GM06990 (cell line): ENCODE measurements around the gene PEX14.

Source experiments
- DNase-seq: peaks from one replicate; pipeline ENCODE4 v3.0.0-alpha.2; 2011; ENCODE audit not compliant: insufficient read length; ENCODE audit errors: extremely low read depth
- H3K27me3 ChIP-seq: replicated peaks from 2 replicates; pipeline ENCODE4 v1.6.0; 2011; ENCODE audit warnings: low read length; ENCODE audit not compliant: control insufficient read depth, insufficient read depth
- H3K36me3 ChIP-seq: 2 replicates; pipeline ENCODE4 v1.5.1; 2011; ENCODE audit warnings: low read length; ENCODE audit not compliant: control insufficient read depth, insufficient read depth
- H3K4me3 ChIP-seq: replicated peaks from 2 replicates; pipeline ENCODE4 v1.5.1; 2011; ENCODE audit warnings: low read depth, mild to moderate bottlenecking, control low read depth, low read length
- TF ChIP-seq, protein P1 (sequence below): IDR thresholded peaks from 2 replicates; pipeline ENCODE4 v1.5.1; 2011; ENCODE audit warnings: low read length, control low read depth, mild to moderate bottlenecking, inconsistent platforms; ENCODE audit not compliant: insufficient read depth, poor library complexity, severe bottlenecking

PEX14 gene

DNA sequence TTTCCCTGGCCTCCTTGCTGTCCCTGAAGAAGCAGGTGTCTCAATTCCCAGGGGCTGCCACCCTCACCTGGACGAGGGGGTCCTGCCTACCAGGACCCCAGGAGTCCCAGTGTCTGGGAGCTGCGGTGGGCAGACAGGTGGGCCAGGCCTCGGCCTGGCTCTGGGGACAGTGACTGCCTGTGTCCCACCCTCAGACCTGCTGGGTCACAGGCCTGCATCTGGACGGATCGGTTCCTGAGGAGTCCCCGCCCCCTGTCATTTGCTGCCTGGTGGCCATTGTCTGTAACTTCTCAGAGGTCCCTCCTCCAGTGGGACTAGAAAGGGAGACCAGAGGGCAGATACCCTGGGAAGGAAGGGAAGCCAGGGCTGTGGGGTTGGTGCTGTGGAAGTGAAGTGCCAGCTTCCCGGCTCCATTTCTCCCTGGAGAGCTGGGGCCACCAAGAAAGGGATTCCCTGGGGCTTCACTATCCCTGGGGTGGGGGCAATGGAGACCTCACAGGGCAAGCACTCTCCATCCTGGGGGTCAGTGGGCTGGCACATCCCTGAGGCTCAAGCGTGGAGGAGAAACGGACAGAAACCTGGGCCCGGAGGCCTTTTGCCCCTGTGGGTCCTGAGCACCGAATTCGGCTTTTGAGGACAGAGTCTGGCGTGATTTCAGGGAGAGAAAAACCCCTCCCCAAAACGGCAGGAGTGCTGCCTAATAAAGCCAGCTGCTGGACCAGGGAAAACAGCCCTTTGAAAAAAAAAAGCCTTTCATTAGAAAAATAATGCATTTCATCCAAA is 157.3 kb downstream of the PEX14 start:
- H3K4me3 ChIP-seq: no peak overlapping the region
- H3K27me3 ChIP-seq: no peaks in the 10 kb centered on the region
- TF ChIP-seq, protein P1, sequence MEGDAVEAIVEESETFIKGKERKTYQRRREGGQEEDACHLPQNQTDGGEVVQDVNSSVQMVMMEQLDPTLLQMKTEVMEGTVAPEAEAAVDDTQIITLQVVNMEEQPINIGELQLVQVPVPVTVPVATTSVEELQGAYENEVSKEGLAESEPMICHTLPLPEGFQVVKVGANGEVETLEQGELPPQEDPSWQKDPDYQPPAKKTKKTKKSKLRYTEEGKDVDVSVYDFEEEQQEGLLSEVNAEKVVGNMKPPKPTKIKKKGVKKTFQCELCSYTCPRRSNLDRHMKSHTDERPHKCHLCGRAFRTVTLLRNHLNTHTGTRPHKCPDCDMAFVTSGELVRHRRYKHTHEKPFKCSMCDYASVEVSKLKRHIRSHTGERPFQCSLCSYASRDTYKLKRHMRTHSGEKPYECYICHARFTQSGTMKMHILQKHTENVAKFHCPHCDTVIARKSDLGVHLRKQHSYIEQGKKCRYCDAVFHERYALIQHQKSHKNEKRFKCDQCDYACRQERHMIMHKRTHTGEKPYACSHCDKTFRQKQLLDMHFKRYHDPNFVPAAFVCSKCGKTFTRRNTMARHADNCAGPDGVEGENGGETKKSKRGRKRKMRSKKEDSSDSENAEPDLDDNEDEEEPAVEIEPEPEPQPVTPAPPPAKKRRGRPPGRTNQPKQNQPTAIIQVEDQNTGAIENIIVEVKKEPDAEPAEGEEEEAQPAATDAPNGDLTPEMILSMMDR: no peak
- no peak for DNase-seq
- H3K36me3 ChIP-seq: peaks cover 5% of the 10 kb centered on the region

DNA sequence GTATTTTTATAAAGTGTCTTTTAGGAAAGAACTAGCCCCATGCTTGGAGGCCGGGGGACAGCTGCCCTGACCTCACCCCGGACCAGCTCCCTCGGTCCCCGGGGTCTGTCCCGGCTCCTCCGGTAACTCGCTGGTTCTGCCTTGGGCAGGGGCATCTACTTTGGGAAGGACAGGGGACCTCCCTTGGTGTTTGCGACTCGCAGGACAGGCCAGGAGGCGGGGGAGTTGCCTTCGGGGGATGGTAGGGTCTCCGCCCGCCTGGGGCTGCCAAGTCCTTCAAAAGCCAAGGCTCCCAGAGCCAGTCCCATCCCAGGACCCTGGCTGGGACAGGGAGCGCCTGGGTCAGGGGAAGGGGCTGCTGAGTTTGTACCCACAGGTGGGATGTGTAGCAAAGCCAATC is 157.9 kb downstream of the PEX14 start:
- DNase-seq: no peak
- TF ChIP-seq, protein P1: no peak
- H3K4me3 ChIP-seq: no peak overlapping the region
- H3K36me3 ChIP-seq: peaks cover 2% of the 10 kb centered on the region
- no peaks in the 10 kb centered on the region for H3K27me3 ChIP-seq

DNA sequence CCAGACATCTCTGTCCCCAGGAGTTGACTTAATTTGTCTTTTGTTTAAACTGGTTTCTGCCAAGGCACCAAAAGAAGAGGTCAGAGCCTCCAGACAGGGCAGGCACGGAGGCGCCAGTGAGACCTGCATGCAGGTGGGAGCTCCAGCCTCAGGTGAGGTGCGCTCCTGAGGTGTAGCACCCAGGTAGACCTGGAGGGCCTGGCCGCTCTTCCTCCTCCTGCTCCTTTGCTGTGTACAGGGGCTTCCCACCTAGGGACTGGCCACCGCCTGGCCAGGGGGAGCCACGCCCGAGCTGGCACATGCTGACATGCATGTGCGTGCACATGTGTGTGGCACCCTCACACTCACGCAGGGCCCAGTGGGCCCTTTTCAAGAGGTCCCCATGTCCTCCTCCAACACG is 158.7 kb downstream of the PEX14 start:
- Histone ChIP-seq H3K4me3 (no peak overlapping the region), H3K36me3 (peaks cover 2% of the 10 kb centered on the region), H3K27me3 (no peaks in the 10 kb centered on the region)
- TF ChIP-seq, protein P1: no peak
- DNase-seq: no peak

DNA sequence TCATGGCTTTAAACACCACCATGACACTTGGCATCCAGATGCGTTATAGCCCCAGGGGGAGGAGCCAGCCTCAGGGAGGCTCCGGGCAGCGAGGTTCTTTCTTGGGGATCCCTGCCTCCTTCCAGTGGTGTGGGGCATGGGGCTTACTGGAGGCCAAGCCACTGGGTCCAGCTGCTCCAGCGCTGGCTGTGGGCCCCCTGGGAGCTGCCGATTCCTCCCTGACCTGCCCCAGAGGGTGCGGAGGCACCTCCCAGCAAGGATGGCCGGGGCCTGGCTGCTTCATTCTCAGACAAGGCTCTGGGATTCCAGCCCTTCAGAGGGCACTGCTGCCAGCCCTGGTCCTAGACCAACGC is 159.3 kb downstream of the PEX14 start:
- no peak for DNase-seq
- Histone ChIP-seq H3K36me3 (peaks cover 2% of the 10 kb centered on the region), H3K27me3 (no peaks in the 10 kb centered on the region), H3K4me3 (no peak overlapping the region)
- TF ChIP-seq, protein P1: no peak

DNA sequence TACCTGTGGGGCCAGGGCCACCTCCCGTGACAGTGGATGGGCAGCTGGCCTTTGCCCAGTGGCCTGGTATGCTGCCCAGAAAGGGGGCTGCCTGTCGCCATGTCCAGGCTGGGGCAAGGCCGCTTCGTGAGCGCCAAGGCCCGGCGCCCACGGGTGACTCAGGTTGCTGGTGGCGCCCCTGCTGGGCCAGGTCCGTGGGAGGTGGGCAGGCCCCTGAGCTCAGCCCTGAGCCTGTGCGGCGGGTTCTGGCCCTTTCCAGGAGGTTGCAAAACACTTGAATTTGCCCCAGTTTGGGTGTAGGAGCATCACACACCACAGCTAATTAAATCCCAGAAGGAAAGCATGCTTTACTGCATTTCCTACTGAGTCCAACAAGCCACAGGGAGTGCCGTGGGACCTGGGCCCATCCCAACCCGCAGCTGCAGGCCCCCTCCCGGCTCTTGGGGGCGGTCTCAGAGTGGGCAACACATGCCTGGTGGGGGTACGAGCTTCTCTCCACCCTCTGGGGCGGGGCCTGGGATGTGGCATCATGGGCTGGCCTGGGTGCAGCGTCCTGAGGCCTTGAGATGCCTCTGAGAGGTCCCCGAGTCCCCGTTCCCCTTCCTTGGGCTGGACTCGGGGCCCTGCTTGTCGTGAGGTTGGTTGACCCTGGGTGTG is 159.8 kb downstream of the PEX14 start:
- no peak for DNase-seq
- Histone ChIP-seq H3K36me3 (peaks cover 2% of the 10 kb centered on the region), H3K4me3 (no peak overlapping the region), H3K27me3 (no peaks in the 10 kb centered on the region)
- TF ChIP-seq, protein P1: no peak
